Measurements from ENCODE around the gene GABRA5. TPM values are rescaled to one million over a fixed set of nuclear protein-coding genes. Genes with fewer than 3 reads are reported as not detected.

The GABRA5 gene
- total RNA-seq, 1 donor = not detected

DNA sequence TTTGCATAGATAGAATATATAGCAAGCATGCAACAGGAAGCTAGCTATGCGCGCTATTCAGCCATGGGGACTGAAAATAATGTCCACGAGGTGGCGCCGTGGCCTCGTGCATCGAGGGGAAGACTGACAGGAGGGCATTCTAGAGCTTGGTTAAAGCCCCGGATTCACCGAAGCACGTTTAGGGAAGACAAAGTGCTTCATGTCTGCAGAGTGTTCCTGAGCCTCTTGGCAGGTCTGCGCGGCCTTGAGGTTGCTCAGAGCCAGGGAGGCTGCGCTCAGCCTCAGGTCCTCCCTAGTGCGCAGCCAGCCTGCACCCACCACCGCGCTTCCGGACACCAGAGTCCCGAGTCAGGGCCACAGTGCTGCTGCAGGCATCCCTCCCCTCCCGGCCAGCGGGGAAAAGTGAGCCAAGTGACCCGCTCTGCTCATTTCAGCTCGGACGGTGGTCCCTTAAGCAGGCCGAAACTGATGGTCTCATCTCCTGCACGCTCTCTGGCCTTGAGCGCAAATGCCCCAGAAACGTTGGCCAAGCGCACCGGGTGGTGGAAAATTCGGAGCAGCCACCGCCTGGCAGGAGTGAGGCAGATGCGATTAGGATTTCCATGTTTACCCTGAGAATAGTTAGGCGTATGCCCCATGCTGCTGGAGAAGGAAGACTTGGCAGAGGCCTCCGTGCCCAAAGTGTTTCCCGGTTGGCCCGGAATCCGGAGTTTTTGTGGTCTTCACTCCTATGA is 24.8 kb downstream of the GABRA5 start:
- H3K27me3 ChIP-seq (ENCODE audit: insufficient read depth, low read length) = no peaks in the 10 kb centered on the region
- H3K9me3 ChIP-seq (ENCODE audit: low read depth, low read length) = no peaks in the 10 kb centered on the region
- peak overlapping the region; percentile 90 for H2AFZ ChIP-seq (ENCODE audit: low read length)
- H3K27ac ChIP-seq (ENCODE audit: low read depth, low read length) = no peak overlapping the region
- H3K4me1 ChIP-seq (ENCODE audit: insufficient read depth, low read length) = peaks cover 8% of the 10 kb centered on the region
- H3K4me2 ChIP-seq (ENCODE audit: insufficient read depth, low read length) = peak overlapping the region; percentile 86
- H3K79me2 ChIP-seq (ENCODE audit: insufficient read depth, low read length) = no peaks in the 10 kb centered on the region
- TF ChIP-seq, protein P1, sequence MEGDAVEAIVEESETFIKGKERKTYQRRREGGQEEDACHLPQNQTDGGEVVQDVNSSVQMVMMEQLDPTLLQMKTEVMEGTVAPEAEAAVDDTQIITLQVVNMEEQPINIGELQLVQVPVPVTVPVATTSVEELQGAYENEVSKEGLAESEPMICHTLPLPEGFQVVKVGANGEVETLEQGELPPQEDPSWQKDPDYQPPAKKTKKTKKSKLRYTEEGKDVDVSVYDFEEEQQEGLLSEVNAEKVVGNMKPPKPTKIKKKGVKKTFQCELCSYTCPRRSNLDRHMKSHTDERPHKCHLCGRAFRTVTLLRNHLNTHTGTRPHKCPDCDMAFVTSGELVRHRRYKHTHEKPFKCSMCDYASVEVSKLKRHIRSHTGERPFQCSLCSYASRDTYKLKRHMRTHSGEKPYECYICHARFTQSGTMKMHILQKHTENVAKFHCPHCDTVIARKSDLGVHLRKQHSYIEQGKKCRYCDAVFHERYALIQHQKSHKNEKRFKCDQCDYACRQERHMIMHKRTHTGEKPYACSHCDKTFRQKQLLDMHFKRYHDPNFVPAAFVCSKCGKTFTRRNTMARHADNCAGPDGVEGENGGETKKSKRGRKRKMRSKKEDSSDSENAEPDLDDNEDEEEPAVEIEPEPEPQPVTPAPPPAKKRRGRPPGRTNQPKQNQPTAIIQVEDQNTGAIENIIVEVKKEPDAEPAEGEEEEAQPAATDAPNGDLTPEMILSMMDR (IDR thresholded peaks at IDR 0.05; ENCODE audit: extremely low read depth, low read depth, low read length) = peak; percentile 85
- H3K4me3 ChIP-seq (ENCODE audit: insufficient read depth, low read length) = peak overlapping the region; percentile 66
- H3K36me3 ChIP-seq (ENCODE audit: insufficient read depth, low read length) = no peaks in the 10 kb centered on the region
- DNase-seq (ENCODE audit: insufficient read length, low spot score, missing footprints) = peak; percentile 96
- no peaks in the 10 kb centered on the region for H4K20me1 ChIP-seq (ENCODE audit: insufficient read depth, low read length)

DNA sequence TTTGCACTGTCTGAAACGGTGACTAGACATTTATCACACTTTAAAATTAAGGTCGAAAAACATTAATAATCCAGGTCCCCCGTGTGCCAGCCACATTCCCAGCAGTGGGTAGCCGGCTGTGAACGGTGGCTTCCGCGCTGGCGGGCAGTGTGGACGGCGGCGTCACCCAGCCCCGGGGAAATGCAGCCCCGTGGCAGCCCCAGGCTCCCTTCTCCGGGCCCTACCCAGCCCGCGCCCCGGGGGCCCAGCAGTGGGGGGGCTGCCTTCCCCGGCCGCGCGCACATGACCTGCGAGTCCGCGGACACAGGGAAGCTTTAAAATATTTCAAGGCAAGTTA is 25.3 kb downstream of the GABRA5 start:
- Histone ChIP-seq H3K4me2 (ENCODE audit: insufficient read depth, low read length) (peak overlapping the region; percentile 86), H3K9me3 (ENCODE audit: low read depth, low read length) (no peaks in the 10 kb centered on the region), H3K36me3 (ENCODE audit: insufficient read depth, low read length) (no peaks in the 10 kb centered on the region), H3K27ac (ENCODE audit: low read depth, low read length) (no peak overlapping the region), H3K4me3 (ENCODE audit: insufficient read depth, low read length) (peak overlapping the region; percentile 66), H2AFZ (ENCODE audit: low read length) (peak overlapping the region; percentile 90), H3K79me2 (ENCODE audit: insufficient read depth, low read length) (no peaks in the 10 kb centered on the region), H4K20me1 (ENCODE audit: insufficient read depth, low read length) (no peaks in the 10 kb centered on the region), H3K27me3 (ENCODE audit: insufficient read depth, low read length) (no peaks in the 10 kb centered on the region), H3K4me1 (ENCODE audit: insufficient read depth, low read length) (peaks cover 8% of the 10 kb centered on the region)
- TF ChIP-seq, protein P1 (IDR thresholded peaks at IDR 0.05; ENCODE audit: extremely low read depth, low read depth, low read length) = no peak
- peak; percentile 78 for DNase-seq (ENCODE audit: insufficient read length, low spot score, missing footprints)

DNA sequence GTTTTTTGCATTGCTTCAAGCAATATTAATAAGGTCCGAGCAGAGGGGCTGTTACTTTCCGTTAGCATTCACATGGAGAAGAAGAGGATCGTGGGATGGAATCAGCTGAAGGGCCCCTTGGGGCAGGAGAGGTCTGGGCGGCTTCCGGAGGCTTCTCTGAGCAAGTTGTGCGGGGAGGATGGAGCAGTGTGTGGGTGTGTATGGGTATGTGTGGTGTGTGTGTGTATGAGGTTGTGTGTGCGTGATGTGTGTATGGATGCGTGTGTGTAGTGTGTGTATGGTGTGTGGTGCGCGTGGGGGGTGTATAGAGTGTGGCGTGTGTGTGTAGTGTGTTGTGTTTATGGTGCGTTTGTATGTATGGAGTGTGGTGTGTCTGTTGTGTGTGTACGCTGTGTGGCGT is 25.8 kb downstream of the GABRA5 start:
- Histone ChIP-seq H3K79me2 (ENCODE audit: insufficient read depth, low read length) (no peaks in the 10 kb centered on the region), H3K36me3 (ENCODE audit: insufficient read depth, low read length) (no peaks in the 10 kb centered on the region), H3K4me3 (ENCODE audit: insufficient read depth, low read length) (no peak overlapping the region), H4K20me1 (ENCODE audit: insufficient read depth, low read length) (no peaks in the 10 kb centered on the region), H3K27ac (ENCODE audit: low read depth, low read length) (no peak overlapping the region), H3K9me3 (ENCODE audit: low read depth, low read length) (no peaks in the 10 kb centered on the region), H3K4me2 (ENCODE audit: insufficient read depth, low read length) (no peak overlapping the region), H2AFZ (ENCODE audit: low read length) (no peak overlapping the region), H3K27me3 (ENCODE audit: insufficient read depth, low read length) (no peaks in the 10 kb centered on the region), H3K4me1 (ENCODE audit: insufficient read depth, low read length) (peaks cover 8% of the 10 kb centered on the region)
- no peak for DNase-seq (ENCODE audit: insufficient read length, low spot score, missing footprints)
- TF ChIP-seq, protein P1 (IDR thresholded peaks at IDR 0.05; ENCODE audit: extremely low read depth, low read depth, low read length) = no peak

DNA sequence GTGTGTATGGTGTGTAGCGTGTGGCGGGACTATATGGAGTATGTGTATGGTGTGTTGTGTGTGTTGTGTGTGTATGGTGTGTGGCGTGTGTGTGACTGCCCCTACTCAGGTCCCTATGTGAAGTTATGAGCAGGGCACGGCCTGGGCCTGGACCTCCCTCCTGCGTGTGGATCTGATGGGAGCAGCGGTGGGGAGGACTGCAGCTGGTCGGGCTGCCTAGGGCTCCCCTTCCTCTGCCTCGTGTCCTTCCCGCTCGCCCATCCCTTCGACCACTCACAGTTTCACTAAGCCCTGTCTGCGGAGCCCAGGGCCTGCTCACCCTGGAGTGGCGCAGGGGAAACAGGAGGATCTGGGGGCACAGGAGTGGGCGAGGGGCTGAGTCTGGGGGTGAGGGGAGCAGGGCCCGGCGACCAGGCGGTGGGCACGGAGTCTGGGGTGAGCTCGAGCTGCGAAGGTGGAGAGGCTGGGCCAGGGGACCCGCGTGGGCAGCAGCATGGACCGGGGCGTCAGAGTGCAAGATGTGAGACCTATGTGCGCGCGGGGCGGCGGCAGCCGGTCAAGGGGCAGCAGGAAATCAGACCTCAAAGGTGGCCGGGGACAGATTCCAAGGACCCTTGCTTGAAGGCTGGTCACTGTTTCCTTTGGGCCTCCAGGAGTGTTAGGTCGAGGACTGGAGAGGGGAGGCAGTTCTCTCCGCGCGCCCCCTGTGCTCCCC is 26.6 kb downstream of the GABRA5 start:
- no peak overlapping the region for H3K27ac ChIP-seq (ENCODE audit: low read depth, low read length)
- no peak overlapping the region for H3K4me3 ChIP-seq (ENCODE audit: insufficient read depth, low read length)
- DNase-seq (ENCODE audit: insufficient read length, low spot score, missing footprints) = no peak
- H3K9me3 ChIP-seq (ENCODE audit: low read depth, low read length) = no peaks in the 10 kb centered on the region
- no peaks in the 10 kb centered on the region for H3K27me3 ChIP-seq (ENCODE audit: insufficient read depth, low read length)
- no peaks in the 10 kb centered on the region for H4K20me1 ChIP-seq (ENCODE audit: insufficient read depth, low read length)
- H3K4me1 ChIP-seq (ENCODE audit: insufficient read depth, low read length) = peaks cover 8% of the 10 kb centered on the region
- H3K4me2 ChIP-seq (ENCODE audit: insufficient read depth, low read length) = no peak overlapping the region
- H3K79me2 ChIP-seq (ENCODE audit: insufficient read depth, low read length) = no peaks in the 10 kb centered on the region
- H2AFZ ChIP-seq (ENCODE audit: low read length) = no peak overlapping the region
- H3K36me3 ChIP-seq (ENCODE audit: insufficient read depth, low read length) = no peaks in the 10 kb centered on the region
- TF ChIP-seq, protein P1 (IDR thresholded peaks at IDR 0.05; ENCODE audit: extremely low read depth, low read depth, low read length) = no peak
